GM23338 (cell line): ENCODE measurements around the gene S100PBP.

ENCODE experiments used
- CREB1 ChIP-seq: fragments of 250-450 bp; sonication (Bioruptor Pico); IDR thresholded peaks from 2 replicates; pipeline ENCODE4 v1.5.0; 2020; ENCODE audit warnings: low read depth, mild to moderate bottlenecking, moderate library complexity
- POLR2AphosphoS5 ChIP-seq: IDR thresholded peaks from 2 replicates; pipeline ENCODE4 v1.6.1; 2016; ENCODE audit warnings: antibody characterized with exemption, low read depth
- ZNF114 ChIP-seq: fragments of 250-450 bp; sonication (Bioruptor Pico); IDR thresholded peaks from 2 replicates; pipeline ENCODE4 v1.5.0; 2020; ENCODE audit warnings: mild to moderate bottlenecking, moderate library complexity
- TF ChIP-seq, protein P1 (sequence below), 2 experiments: fragments of 200-600 bp in 1 of 2; sonication (generic) in 1 of 2; conservative IDR thresholded peaks; 2 replicates each; pipeline versions ENCODE4 v1.5.1 to v1.6.1; 2016 to 2017; ENCODE audit warnings: antibody characterized with exemption in 2 of 2, low read depth in 2 of 2, mild to moderate bottlenecking in 2 of 2, moderate library complexity in 1 of 2

DNA sequence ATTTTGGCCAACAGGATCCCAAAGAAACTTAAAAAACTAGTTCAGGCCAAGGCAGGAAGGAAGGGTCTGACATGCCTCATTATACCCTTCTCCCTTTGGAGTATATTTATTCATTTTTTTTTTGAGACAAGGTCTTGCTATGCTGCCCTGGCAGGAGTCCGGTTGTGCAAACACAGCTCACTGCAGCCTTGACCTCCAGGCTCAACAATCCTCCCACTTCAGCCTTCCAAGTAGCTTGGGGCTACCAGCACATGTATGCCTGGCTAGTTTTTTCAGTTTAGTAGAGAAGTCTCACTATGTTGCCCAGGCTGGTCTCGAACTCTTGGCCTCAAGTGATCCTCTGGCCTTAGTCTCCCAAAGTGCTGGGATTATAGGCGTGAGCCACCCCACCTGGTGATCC, 5.5 kb upstream of the S100PBP start:
- TF ChIP-seq, protein P1, sequence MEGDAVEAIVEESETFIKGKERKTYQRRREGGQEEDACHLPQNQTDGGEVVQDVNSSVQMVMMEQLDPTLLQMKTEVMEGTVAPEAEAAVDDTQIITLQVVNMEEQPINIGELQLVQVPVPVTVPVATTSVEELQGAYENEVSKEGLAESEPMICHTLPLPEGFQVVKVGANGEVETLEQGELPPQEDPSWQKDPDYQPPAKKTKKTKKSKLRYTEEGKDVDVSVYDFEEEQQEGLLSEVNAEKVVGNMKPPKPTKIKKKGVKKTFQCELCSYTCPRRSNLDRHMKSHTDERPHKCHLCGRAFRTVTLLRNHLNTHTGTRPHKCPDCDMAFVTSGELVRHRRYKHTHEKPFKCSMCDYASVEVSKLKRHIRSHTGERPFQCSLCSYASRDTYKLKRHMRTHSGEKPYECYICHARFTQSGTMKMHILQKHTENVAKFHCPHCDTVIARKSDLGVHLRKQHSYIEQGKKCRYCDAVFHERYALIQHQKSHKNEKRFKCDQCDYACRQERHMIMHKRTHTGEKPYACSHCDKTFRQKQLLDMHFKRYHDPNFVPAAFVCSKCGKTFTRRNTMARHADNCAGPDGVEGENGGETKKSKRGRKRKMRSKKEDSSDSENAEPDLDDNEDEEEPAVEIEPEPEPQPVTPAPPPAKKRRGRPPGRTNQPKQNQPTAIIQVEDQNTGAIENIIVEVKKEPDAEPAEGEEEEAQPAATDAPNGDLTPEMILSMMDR (conservative IDR thresholded peaks at IDR 0.05; ENCODE audit: low read depth in 2 of 2) = no peak
- TF ChIP-seq CREB1 (CRISPR knock-in tag) (no peak), POLR2AphosphoS5 (no peak), ZNF114 (CRISPR knock-in tag) (no peak)
